K562 (cell line): ENCODE results near the gene PYM1. TPM values are rescaled to one million over a fixed set of nuclear protein-coding genes. Genes with fewer than 3 reads are reported as not detected.

Experiments used
- ARID3A ChIP-seq: IDR thresholded peaks from 2 replicates; pipeline ENCODE4 v1.6.1; 2012; ENCODE audit warnings: low read depth, low read length, improper control_type of control experiment, borderline replicate concordance
- CREB3L1 ChIP-seq: fragments of 450-650 bp; IDR thresholded peaks from 2 replicates; pipeline ENCODE4 v1.6.1; 2014; ENCODE audit warnings: low read depth, mild to moderate bottlenecking, moderate library complexity, borderline replicate concordance
- CXXC5 ChIP-seq: fragments of 250-450 bp; sonication (Bioruptor Pico); IDR thresholded peaks from 2 replicates; pipeline ENCODE4 v1.8.0; 2022; ENCODE audit warnings: inconsistent platforms, mild to moderate bottlenecking, moderate library complexity
- E2F4 ChIP-seq: sonication (generic); formaldehyde crosslinking; IDR thresholded peaks from 2 replicates; pipeline ENCODE4 v1.8.0; 2022; ENCODE audit warnings: mild to moderate bottlenecking, low read depth, missing genetic modification reagents
- ERF ChIP-seq: fragments of 450-650 bp; formaldehyde crosslinking; IDR thresholded peaks from 2 replicates; pipeline ENCODE4 v1.4.0; 2020; ENCODE audit warnings: mild to moderate bottlenecking, mixed read lengths
- GATAD2A ChIP-seq: fragments of 450-650 bp; IDR thresholded peaks from 2 replicates; pipeline ENCODE4 v1.6.1; 2017
- HEY1 ChIP-seq: fragments of 250-450 bp; sonication (Bioruptor Pico); IDR thresholded peaks from 2 replicates; pipeline ENCODE4 v1.5.0; 2020; ENCODE audit warnings: mild to moderate bottlenecking, moderate library complexity, borderline replicate concordance
- HMGXB4 ChIP-seq: sonication (generic); formaldehyde crosslinking; IDR thresholded peaks from 2 replicates; pipeline ENCODE4 v1.8.1; 2023; ENCODE audit warnings: mild to moderate bottlenecking, missing genetic modification reagents
- KAT7 ChIP-seq: sonication (generic); formaldehyde crosslinking; IDR thresholded peaks from 2 replicates; pipeline ENCODE4 v1.8.0; 2022; ENCODE audit warnings: missing genetic modification reagents, mild to moderate bottlenecking, borderline replicate concordance
- MXD1 ChIP-seq: fragments of 250-450 bp; sonication (Bioruptor Pico); IDR thresholded peaks from 2 replicates; pipeline ENCODE4 v1.8.0; 2021; ENCODE audit warnings: borderline replicate concordance, mild to moderate bottlenecking, moderate library complexity; ENCODE audit not compliant: poor library complexity, severe bottlenecking
- MYNN ChIP-seq, 2 experiments: sonication (generic); formaldehyde crosslinking in 1 of 2; IDR thresholded peaks; 2 replicates each; pipeline versions ENCODE4 v1.5.0 to v1.6.1; 2016 to 2020; ENCODE audit warnings: antibody characterized with exemption in 1 of 2, missing genetic modification reagents in 1 of 2
- PBX2 ChIP-seq, 2 experiments: IDR thresholded peaks in 1 of 2; conservative IDR thresholded peaks in 1 of 2; 2 replicates each; pipeline ENCODE4 v1.6.1; 2016; ENCODE audit warnings: low read depth in 2 of 2, mild to moderate bottlenecking in 1 of 2, missing compliant biosample characterization in 1 of 2, missing genetic modification characterization in 1 of 2, moderate library complexity in 1 of 2
- ZNF830 ChIP-seq: fragments of 250-450 bp; sonication (Bioruptor Pico); IDR thresholded peaks from 2 replicates; pipeline ENCODE4 v1.5.0; 2021; ENCODE audit warnings: mild to moderate bottlenecking
- polyA plus RNA-seq, 8 experiments: library from polyadenylated mRNA; depleted of rRNA in 4 of 8; stranded (reverse) in 5 of 8; unstranded in 3 of 8; fragments of >200 nt; fragmentation: Nextera tagmentation in 2 of 8; fragmentation: Illumina TruSeq in 1 of 8; extraction: Ambion mirVana in 2 of 8; extraction: Trizol in 1 of 8; gene quantifications; 2 replicates each; pipeline versions ENCODE4 v1.2.1 to v1.2.3, GENCODE V29; 2011 to 2014; ENCODE audit warnings: inconsistent platforms in 1 of 8, missing spikeins in 1 of 8
- total RNA-seq, 7 experiments: library from RNA; depleted of rRNA in 6 of 7; stranded (reverse); fragments of >200 nt in 6 of 7; fragmentation: Illumina TruSeq in 2 of 7; extraction: Trizol in 2 of 7; gene quantifications; 2 replicates each; pipeline versions ENCODE4 v1.2.1 to v1.2.3, GENCODE V29; 2011 to 2021; ENCODE audit warnings: low replicate concordance in 1 of 7

The PYM1 gene
- total and polyA plus RNA-seq, 9 of the 15 experiments (the other 6 are each of a cell fraction or from before 2014, with no cell fraction given) = 29.0 to 51.3 (median 34.1) TPM

GRCh38 chr12:55927588-55928502 is at the start of gene PYM1 (continued):
- no peak for TF ChIP-seq PBX2 (CRISPR knock-in tag; IDR thresholded peaks at IDR 0.05; ENCODE audit: low read depth)
- TF ChIP-seq PBX2 (tag; conservative IDR thresholded peaks at IDR 0.05; ENCODE audit: low read depth) = peak; percentile 47; the same call in 1 of the 2 replicates
- TF ChIP-seq ARID3A = peak; percentile 48; the same call in 1 of the 2 replicates
- TF ChIP-seq CREB3L1 = no peak
- 0 out of 2 replicates have a peak, but pooled peaks have one; percentile 33 for TF ChIP-seq ZNF830 (CRISPR knock-in tag)
- TF ChIP-seq GATAD2A = 0 out of 2 replicates have a peak, but pooled peaks have one; percentile 38
- TF ChIP-seq HMGXB4 (CRISPR knock-in tag) = no peak
- peak; percentile 15; the same call in 1 of the 2 replicates for TF ChIP-seq ERF (CRISPR knock-in tag)
- TF ChIP-seq MXD1 (CRISPR knock-in tag) = no peak
- peak; percentile 44; the same call in 1 of the 2 replicates for TF ChIP-seq MYNN (IDR thresholded peaks at IDR 0.05)
- TF ChIP-seq MYNN (CRISPR knock-in tag; IDR thresholded peaks at IDR 0.05) = no peak
- TF ChIP-seq KAT7 (CRISPR knock-in tag) = peak; percentile 94
- TF ChIP-seq HEY1 = no peak
- TF ChIP-seq E2F4 = no peak
- peak; percentile 35 for TF ChIP-seq CXXC5 (CRISPR knock-in tag)
